Measurements from ENCODE around the gene LYZL1. TPM values are rescaled to one million over a fixed set of nuclear protein-coding genes. Genes with fewer than 3 reads are reported as not detected.

LYZL1 gene
- total and polyA plus RNA-seq, 7 donors: not detected

- Histone ChIP-seq H3K9me3 (no peaks in the 10 kb centered on the region), H3K27ac (peak overlapping the region in 2 of 4 donors; percentile 17 to 39), H3K36me3 (no peaks in the 10 kb centered on the region), H3K4me1 (peaks cover 0 to 39% (median 29%) of the 10 kb centered on the region in 4 donors), H3K4me3 (no peak overlapping the region), H3K27me3 (no peaks in the 10 kb centered on the region)
- intact Hi-C loops (cut with DNase I): no loop called here
- no peak for DNase-seq
- TF ChIP-seq EP300 (IDR thresholded peaks at IDR 0.05) (no peak), POLR2AphosphoS5 (IDR thresholded peaks at IDR 0.05) (no peak), CTCF (IDR thresholded peaks at IDR 0.05) (no peak), POLR2A (IDR thresholded peaks at IDR 0.05) (no peak)
- 63 to 69% methylated on average over 3 of the region's 3 CpGs for WGBS, 2 donors
Measured at GRCh38 chr10:29353305-29353704, 64.4 kb downstream of the LYZL1 start.

GRCh38 chr10:29353887-29354561 lies 65.2 kb downstream of the LYZL1 start:
- peaks cover 0 to 44% (median 33%) of the 10 kb centered on the region in 4 donors for H3K4me1 ChIP-seq
- DNase-seq: no peak
- H3K36me3 ChIP-seq: no peaks in the 10 kb centered on the region
- intact Hi-C loops (cut with DNase I): no loop called here
- peak overlapping the region in 3 of 4 donors; percentile 14 to 39 (median 17) for H3K27ac ChIP-seq
- TF ChIP-seq POLR2A (IDR thresholded peaks at IDR 0.05) (no peak), CTCF (IDR thresholded peaks at IDR 0.05) (no peak), EP300 (IDR thresholded peaks at IDR 0.05) (no peak), POLR2AphosphoS5 (IDR thresholded peaks at IDR 0.05) (no peak)
- no peak overlapping the region for H3K4me3 ChIP-seq
- WGBS, 2 donors: 71 to 84% methylated on average over 3 of the region's 3 CpGs
- H3K27me3 ChIP-seq: no peaks in the 10 kb centered on the region
- no peaks in the 10 kb centered on the region for H3K9me3 ChIP-seq

- 67 to 82% methylated on average over 6 of the region's 6 CpGs for WGBS, 2 donors
- H3K27ac ChIP-seq: no peak overlapping the region
- H3K36me3 ChIP-seq: no peaks in the 10 kb centered on the region
- intact Hi-C loops (cut with DNase I): no loop called here
- no peaks in the 10 kb centered on the region for H3K9me3 ChIP-seq
- TF ChIP-seq CTCF (IDR thresholded peaks at IDR 0.05) (no peak), POLR2AphosphoS5 (IDR thresholded peaks at IDR 0.05) (no peak), POLR2A (IDR thresholded peaks at IDR 0.05) (no peak), EP300 (IDR thresholded peaks at IDR 0.05) (no peak)
- DNase-seq: no peak
- no peaks in the 10 kb centered on the region for H3K27me3 ChIP-seq
- H3K4me3 ChIP-seq: no peak overlapping the region
- H3K4me1 ChIP-seq: peaks cover 0 to 45% (median 38%) of the 10 kb centered on the region in 4 donors
Measured at GRCh38 chr10:29355411-29355991, 66.6 kb downstream of the LYZL1 start.

- 93 to 94% methylated on average over 2 of the region's 2 CpGs for WGBS, 2 donors
- no peak overlapping the region for H3K27ac ChIP-seq
- DNase-seq: no peak
- TF ChIP-seq POLR2AphosphoS5 (IDR thresholded peaks at IDR 0.05) (no peak), CTCF (IDR thresholded peaks at IDR 0.05) (no peak), POLR2A (IDR thresholded peaks at IDR 0.05) (no peak), EP300 (IDR thresholded peaks at IDR 0.05) (no peak)
- intact Hi-C loops (cut with DNase I): no loop called here
- peaks cover 0 to 40% (median 33%) of the 10 kb centered on the region in 4 donors for H3K4me1 ChIP-seq
- H3K36me3 ChIP-seq: no peaks in the 10 kb centered on the region
- H3K4me3 ChIP-seq: no peak overlapping the region
- H3K27me3 ChIP-seq: no peaks in the 10 kb centered on the region
- no peaks in the 10 kb centered on the region for H3K9me3 ChIP-seq
Measured at GRCh38 chr10:29356931-29357330, 68.1 kb downstream of the LYZL1 start.
